OCI-LY1 (cell line): ENCODE measurements around the gene GSE1.

Experiments used
- H2AFZ ChIP-seq: fragments of 200-600 bp; sonication (generic), shearing (Covaris generic); 2 replicates; pipeline ENCODE4 v1.6.0; 2014; ENCODE audit warnings: antibody characterized with exemption, mild to moderate bottlenecking, low read length
- H3F3A ChIP-seq: fragments of 200-600 bp; sonication (generic), shearing (Covaris generic); 2 replicates; pipeline ENCODE4 v1.6.0; 2014; ENCODE audit warnings: mild to moderate bottlenecking, antibody characterized with exemption, low read length, moderate library complexity; ENCODE audit not compliant: insufficient read depth
- H3K27ac ChIP-seq: fragments of 200-600 bp; sonication (generic); 2 replicates; pipeline ENCODE4 v1.5.1; 2014; ENCODE audit warnings: low read length, mixed run types, mild to moderate bottlenecking, low read depth; ENCODE audit not compliant: poor library complexity, severe bottlenecking
- H3K27me3 ChIP-seq: fragments of 200-600 bp; sonication (generic); 2 replicates; pipeline ENCODE4 v1.6.0; 2014; ENCODE audit warnings: antibody characterized with exemption, mild to moderate bottlenecking, low read length, moderate library complexity; ENCODE audit not compliant: insufficient read depth
- H3K36me3 ChIP-seq: fragments of 200-600 bp; sonication (generic); 2 replicates; pipeline ENCODE4 v1.6.1; 2014; ENCODE audit warnings: mild to moderate bottlenecking, antibody characterized with exemption, low read length, moderate library complexity, mixed read lengths; ENCODE audit not compliant: insufficient read depth
- H3K4me1 ChIP-seq: fragments of 200-600 bp; sonication (generic); 2 replicates; pipeline ENCODE4 v1.5.1; 2014; ENCODE audit warnings: mild to moderate bottlenecking, low read length, moderate library complexity; ENCODE audit not compliant: insufficient read depth, severe bottlenecking
- H3K4me2 ChIP-seq: fragments of 200-600 bp; sonication (generic), shearing (Covaris generic); 2 replicates; pipeline ENCODE4 v1.6.1; 2014; ENCODE audit warnings: low read length
- H3K4me3 ChIP-seq: fragments of 200-600 bp; sonication (generic); 2 replicates; pipeline ENCODE4 v1.5.1; 2014; ENCODE audit warnings: low read length, low read depth, mild to moderate bottlenecking, mixed read lengths; ENCODE audit not compliant: poor library complexity, severe bottlenecking
- H3K79me2 ChIP-seq: fragments of 200-600 bp; shearing (Covaris generic); 2 replicates; pipeline ENCODE4 v1.6.1; 2016; ENCODE audit warnings: mixed run types, low read length, mixed read lengths; ENCODE audit not compliant: insufficient read depth
- H3K9ac ChIP-seq: fragments of 200-600 bp; sonication (generic), shearing (Covaris generic); 2 replicates; pipeline ENCODE4 v1.6.1; 2014; ENCODE audit warnings: mild to moderate bottlenecking, low read length, mixed read lengths
- H3K9me2 ChIP-seq: fragments of 200-600 bp; sonication (generic), shearing (Covaris generic); 2 replicates; pipeline ENCODE4 v1.6.1; 2014; ENCODE audit warnings: low read depth, mild to moderate bottlenecking, low read length, mixed read lengths
- H3K9me3 ChIP-seq: fragments of 200-600 bp; shearing (Covaris generic); 2 replicates; pipeline ENCODE4 v1.6.1; 2014; ENCODE audit warnings: low read length, mixed read lengths
- H4K20me1 ChIP-seq: fragments of 200-600 bp; sonication (generic), shearing (Covaris generic); 2 replicates; pipeline ENCODE4 v1.6.0; 2016; ENCODE audit warnings: mild to moderate bottlenecking, low read length; ENCODE audit not compliant: insufficient read depth
- EZH2 ChIP-seq: fragments of 200-600 bp; sonication (generic), shearing (Covaris generic); IDR thresholded peaks from 2 replicates; pipeline ENCODE4 v1.8.0; 2017; ENCODE audit warnings: borderline replicate concordance, mixed run types, mild to moderate bottlenecking, antibody characterized with exemption, low read length, moderate library complexity, mixed read lengths
- TF ChIP-seq, protein P1 (sequence below): fragments of 200-600 bp; sonication (generic), shearing (Covaris generic); IDR thresholded peaks from 2 replicates; pipeline ENCODE4 v1.5.1; 2017; ENCODE audit warnings: mild to moderate bottlenecking, antibody characterized with exemption, low read length, moderate library complexity, mixed read lengths

The GSE1 gene

DNA sequence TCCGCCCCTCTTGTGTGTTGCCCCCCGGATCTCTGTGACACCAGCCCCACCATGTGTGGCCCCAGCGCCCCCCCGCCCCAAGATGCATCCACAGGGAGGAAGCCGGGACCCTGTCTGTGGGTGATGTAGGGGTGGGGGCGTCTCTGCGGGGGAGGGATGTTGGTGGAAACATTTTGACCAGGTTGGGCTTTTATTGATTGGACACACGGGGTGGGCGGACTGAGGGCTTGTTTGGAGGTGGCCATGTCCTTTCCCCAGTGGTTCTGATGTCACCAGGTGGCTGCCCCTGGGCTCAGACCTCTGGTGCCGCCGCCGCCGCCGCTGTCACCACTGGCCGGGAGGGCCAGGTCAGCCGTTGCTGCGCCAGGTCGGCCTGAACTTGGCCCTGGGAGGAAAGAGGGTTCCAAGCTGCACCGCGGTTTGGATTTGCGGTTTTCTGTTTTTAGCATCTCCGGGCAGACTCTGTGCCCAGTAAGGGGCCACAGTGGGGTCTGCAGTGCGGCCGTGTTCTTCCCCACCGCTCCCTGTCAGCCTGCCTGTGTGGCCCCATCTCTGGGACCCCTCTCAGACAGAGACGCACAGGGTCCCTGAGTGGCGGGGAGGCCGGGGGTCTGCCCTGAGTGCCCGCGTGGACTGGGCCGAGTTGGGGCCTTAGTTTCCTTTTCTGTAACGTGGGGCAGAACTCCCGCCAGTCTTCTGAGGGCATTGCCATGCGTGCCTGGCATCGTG, 19.8 kb downstream of the GSE1 start:
- no peak overlapping the region for H2AFZ ChIP-seq
- no peak overlapping the region for H3K4me3 ChIP-seq
- no peak overlapping the region for H3K27ac ChIP-seq
- H3K27me3 ChIP-seq: no peaks in the 10 kb centered on the region
- H3F3A ChIP-seq: no peaks in the 10 kb centered on the region
- no peak overlapping the region for H3K4me2 ChIP-seq
- no peak for TF ChIP-seq EZH2
- TF ChIP-seq, protein P1, sequence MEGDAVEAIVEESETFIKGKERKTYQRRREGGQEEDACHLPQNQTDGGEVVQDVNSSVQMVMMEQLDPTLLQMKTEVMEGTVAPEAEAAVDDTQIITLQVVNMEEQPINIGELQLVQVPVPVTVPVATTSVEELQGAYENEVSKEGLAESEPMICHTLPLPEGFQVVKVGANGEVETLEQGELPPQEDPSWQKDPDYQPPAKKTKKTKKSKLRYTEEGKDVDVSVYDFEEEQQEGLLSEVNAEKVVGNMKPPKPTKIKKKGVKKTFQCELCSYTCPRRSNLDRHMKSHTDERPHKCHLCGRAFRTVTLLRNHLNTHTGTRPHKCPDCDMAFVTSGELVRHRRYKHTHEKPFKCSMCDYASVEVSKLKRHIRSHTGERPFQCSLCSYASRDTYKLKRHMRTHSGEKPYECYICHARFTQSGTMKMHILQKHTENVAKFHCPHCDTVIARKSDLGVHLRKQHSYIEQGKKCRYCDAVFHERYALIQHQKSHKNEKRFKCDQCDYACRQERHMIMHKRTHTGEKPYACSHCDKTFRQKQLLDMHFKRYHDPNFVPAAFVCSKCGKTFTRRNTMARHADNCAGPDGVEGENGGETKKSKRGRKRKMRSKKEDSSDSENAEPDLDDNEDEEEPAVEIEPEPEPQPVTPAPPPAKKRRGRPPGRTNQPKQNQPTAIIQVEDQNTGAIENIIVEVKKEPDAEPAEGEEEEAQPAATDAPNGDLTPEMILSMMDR: no peak
- H3K9me2 ChIP-seq: no peaks in the 10 kb centered on the region
- H3K9ac ChIP-seq: no peak overlapping the region
- H4K20me1 ChIP-seq: no peaks in the 10 kb centered on the region
- peaks cover 41% of the 10 kb centered on the region for H3K79me2 ChIP-seq
- H3K4me1 ChIP-seq: peaks cover 6% of the 10 kb centered on the region
- H3K9me3 ChIP-seq: no peaks in the 10 kb centered on the region; the same call in 1 of the 2 replicates
- peaks cover 45% of the 10 kb centered on the region for H3K36me3 ChIP-seq

DNA sequence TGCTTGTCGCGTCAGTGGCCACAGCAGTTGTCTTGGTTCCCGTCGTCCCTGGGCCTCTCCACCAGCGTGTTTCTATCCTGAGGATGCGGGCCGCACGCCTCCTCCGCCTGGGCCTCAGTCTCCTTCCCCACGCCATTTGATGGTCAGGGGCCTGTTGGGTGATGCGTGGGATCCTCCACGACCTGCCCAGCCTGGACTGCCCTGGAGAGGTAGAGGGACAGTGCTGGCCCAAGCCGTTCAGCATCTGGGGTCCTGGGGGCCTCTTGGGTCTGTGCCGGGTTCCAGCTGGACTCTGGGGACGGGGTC, 20.3 kb downstream of the GSE1 start:
- H3K9ac ChIP-seq: no peak overlapping the region
- no peaks in the 10 kb centered on the region for H3F3A ChIP-seq
- peaks cover 6% of the 10 kb centered on the region for H3K4me1 ChIP-seq
- no peaks in the 10 kb centered on the region; the same call in 1 of the 2 replicates for H3K9me3 ChIP-seq
- H3K79me2 ChIP-seq: peaks cover 38% of the 10 kb centered on the region
- no peaks in the 10 kb centered on the region for H4K20me1 ChIP-seq
- H3K36me3 ChIP-seq: peaks cover 42% of the 10 kb centered on the region
- no peak overlapping the region for H2AFZ ChIP-seq
- no peak overlapping the region for H3K4me3 ChIP-seq
- H3K4me2 ChIP-seq: no peak overlapping the region
- no peak overlapping the region for H3K27ac ChIP-seq
- no peaks in the 10 kb centered on the region for H3K27me3 ChIP-seq
- TF ChIP-seq, protein P1: no peak
- no peak for TF ChIP-seq EZH2
- H3K9me2 ChIP-seq: no peaks in the 10 kb centered on the region

DNA sequence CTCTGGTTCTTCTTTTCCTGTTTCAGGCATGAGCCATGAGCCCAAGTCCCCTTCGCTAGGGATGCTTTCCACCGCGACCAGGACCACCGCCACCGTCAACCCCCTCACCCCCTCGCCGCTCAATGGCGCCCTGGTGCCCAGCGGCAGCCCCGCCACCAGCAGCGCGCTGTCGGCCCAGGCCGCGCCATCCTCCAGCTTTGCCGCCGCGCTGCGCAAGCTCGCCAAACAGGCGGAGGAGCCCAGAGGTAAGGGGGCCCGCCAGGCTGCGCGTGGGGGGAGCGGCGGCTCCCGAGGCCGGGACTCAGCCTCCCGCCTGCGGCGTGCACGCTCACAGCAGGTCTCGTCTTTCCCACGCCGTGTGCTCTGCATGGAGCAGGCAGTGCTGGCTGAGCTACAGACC, 20.8 kb downstream of the GSE1 start:
- Histone ChIP-seq H3K9ac (no peak overlapping the region), H3K4me1 (peaks cover 6% of the 10 kb centered on the region), H2AFZ (no peak overlapping the region), H3K9me2 (no peaks in the 10 kb centered on the region), H4K20me1 (no peaks in the 10 kb centered on the region), H3K27ac (no peak overlapping the region), H3K9me3 (no peaks in the 10 kb centered on the region; the same call in 1 of the 2 replicates), H3K4me3 (no peak overlapping the region), H3F3A (no peaks in the 10 kb centered on the region), H3K79me2 (peaks cover 33% of the 10 kb centered on the region), H3K36me3 (peaks cover 37% of the 10 kb centered on the region), H3K27me3 (no peaks in the 10 kb centered on the region), H3K4me2 (no peak overlapping the region)
- TF ChIP-seq, protein P1: no peak
- TF ChIP-seq EZH2: no peak
